ENCODE data around the gene FNTB.

Gene FNTB

GRCh38 chr14:65034021-65034420, 47.3 kb downstream of the FNTB start:
- Histone ChIP-seq H3K27ac (replicated peaks) (no peak overlapping the region), H3K4me3 (replicated peaks; ENCODE audit: insufficient read depth, low read length) (no peak overlapping the region), H3K27me3 (ENCODE audit: insufficient read depth, poor library complexity, severe bottlenecking) (no peaks in the 10 kb centered on the region)
- no peak for DNase-seq (ENCODE audit: low read depth in 1 of 2, low spot score in 1 of 2)
- TF ChIP-seq POLR2AphosphoS5 (IDR thresholded peaks at IDR 0.05; ENCODE audit: low read depth) (no peak), SPI1 (IDR thresholded peaks at IDR 0.05; ENCODE audit: borderline replicate concordance, low read depth) (no peak), GABPA (IDR thresholded peaks at IDR 0.05; ENCODE audit: low read depth) (no peak)
- TF ChIP-seq, protein P1, sequence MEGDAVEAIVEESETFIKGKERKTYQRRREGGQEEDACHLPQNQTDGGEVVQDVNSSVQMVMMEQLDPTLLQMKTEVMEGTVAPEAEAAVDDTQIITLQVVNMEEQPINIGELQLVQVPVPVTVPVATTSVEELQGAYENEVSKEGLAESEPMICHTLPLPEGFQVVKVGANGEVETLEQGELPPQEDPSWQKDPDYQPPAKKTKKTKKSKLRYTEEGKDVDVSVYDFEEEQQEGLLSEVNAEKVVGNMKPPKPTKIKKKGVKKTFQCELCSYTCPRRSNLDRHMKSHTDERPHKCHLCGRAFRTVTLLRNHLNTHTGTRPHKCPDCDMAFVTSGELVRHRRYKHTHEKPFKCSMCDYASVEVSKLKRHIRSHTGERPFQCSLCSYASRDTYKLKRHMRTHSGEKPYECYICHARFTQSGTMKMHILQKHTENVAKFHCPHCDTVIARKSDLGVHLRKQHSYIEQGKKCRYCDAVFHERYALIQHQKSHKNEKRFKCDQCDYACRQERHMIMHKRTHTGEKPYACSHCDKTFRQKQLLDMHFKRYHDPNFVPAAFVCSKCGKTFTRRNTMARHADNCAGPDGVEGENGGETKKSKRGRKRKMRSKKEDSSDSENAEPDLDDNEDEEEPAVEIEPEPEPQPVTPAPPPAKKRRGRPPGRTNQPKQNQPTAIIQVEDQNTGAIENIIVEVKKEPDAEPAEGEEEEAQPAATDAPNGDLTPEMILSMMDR (IDR thresholded peaks at IDR 0.05; ENCODE audit: insufficient read depth, low read length) = no peak
- TF ChIP-seq, protein P2, sequence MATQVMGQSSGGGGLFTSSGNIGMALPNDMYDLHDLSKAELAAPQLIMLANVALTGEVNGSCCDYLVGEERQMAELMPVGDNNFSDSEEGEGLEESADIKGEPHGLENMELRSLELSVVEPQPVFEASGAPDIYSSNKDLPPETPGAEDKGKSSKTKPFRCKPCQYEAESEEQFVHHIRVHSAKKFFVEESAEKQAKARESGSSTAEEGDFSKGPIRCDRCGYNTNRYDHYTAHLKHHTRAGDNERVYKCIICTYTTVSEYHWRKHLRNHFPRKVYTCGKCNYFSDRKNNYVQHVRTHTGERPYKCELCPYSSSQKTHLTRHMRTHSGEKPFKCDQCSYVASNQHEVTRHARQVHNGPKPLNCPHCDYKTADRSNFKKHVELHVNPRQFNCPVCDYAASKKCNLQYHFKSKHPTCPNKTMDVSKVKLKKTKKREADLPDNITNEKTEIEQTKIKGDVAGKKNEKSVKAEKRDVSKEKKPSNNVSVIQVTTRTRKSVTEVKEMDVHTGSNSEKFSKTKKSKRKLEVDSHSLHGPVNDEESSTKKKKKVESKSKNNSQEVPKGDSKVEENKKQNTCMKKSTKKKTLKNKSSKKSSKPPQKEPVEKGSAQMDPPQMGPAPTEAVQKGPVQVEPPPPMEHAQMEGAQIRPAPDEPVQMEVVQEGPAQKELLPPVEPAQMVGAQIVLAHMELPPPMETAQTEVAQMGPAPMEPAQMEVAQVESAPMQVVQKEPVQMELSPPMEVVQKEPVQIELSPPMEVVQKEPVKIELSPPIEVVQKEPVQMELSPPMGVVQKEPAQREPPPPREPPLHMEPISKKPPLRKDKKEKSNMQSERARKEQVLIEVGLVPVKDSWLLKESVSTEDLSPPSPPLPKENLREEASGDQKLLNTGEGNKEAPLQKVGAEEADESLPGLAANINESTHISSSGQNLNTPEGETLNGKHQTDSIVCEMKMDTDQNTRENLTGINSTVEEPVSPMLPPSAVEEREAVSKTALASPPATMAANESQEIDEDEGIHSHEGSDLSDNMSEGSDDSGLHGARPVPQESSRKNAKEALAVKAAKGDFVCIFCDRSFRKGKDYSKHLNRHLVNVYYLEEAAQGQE (IDR thresholded peaks at IDR 0.05; ENCODE audit: insufficient replicate concordance, low read depth) = no peak

GRCh38 chr14:65035049-65035448, 48.4 kb downstream of the FNTB start:
- TF ChIP-seq GABPA (IDR thresholded peaks at IDR 0.05; ENCODE audit: low read depth) (no peak), SPI1 (IDR thresholded peaks at IDR 0.05; ENCODE audit: borderline replicate concordance, low read depth) (no peak), POLR2AphosphoS5 (IDR thresholded peaks at IDR 0.05; ENCODE audit: low read depth) (no peak)
- TF ChIP-seq, protein P1 (IDR thresholded peaks at IDR 0.05; ENCODE audit: insufficient read depth, low read length) = no peak
- TF ChIP-seq, protein P2 (IDR thresholded peaks at IDR 0.05; ENCODE audit: insufficient replicate concordance, low read depth) = no peak
- no peak overlapping the region for H3K27ac ChIP-seq (replicated peaks)
- no peak for DNase-seq (ENCODE audit: low read depth in 1 of 2, low spot score in 1 of 2)
- no peak overlapping the region for H3K4me3 ChIP-seq (replicated peaks; ENCODE audit: insufficient read depth, low read length)
- no peaks in the 10 kb centered on the region for H3K27me3 ChIP-seq (ENCODE audit: insufficient read depth, poor library complexity, severe bottlenecking)

GRCh38 chr14:65038966-65039365, 52.3 kb downstream of the FNTB start:
- Histone ChIP-seq H3K27ac (replicated peaks) (no peak overlapping the region), H3K4me3 (replicated peaks; ENCODE audit: insufficient read depth, low read length) (no peak overlapping the region), H3K27me3 (ENCODE audit: insufficient read depth, poor library complexity, severe bottlenecking) (no peaks in the 10 kb centered on the region)
- no peak for DNase-seq (ENCODE audit: low read depth in 1 of 2, low spot score in 1 of 2)
- TF ChIP-seq, protein P2 (IDR thresholded peaks at IDR 0.05; ENCODE audit: insufficient replicate concordance, low read depth) = no peak
- TF ChIP-seq, protein P1 (IDR thresholded peaks at IDR 0.05; ENCODE audit: insufficient read depth, low read length) = no peak
- no peak for TF ChIP-seq SPI1 (IDR thresholded peaks at IDR 0.05; ENCODE audit: borderline replicate concordance, low read depth)
- no peak for TF ChIP-seq GABPA (IDR thresholded peaks at IDR 0.05; ENCODE audit: low read depth)
- no peak for TF ChIP-seq POLR2AphosphoS5 (IDR thresholded peaks at IDR 0.05; ENCODE audit: low read depth)

All from HL-60 (cell line).